Stimulated activated naive CD8-positive, alpha-beta T cell treated with anti-CD3 and anti-CD28 coated beads, Interleukin-15, amount 100 ng/mL, for 72 hours (primary cell): Measurements from ENCODE around the gene RDH5.
A peak's percentile ranks its signal among the peaks of the same experiment; 100 is the strongest.

ENCODE experiments used
- ATAC-seq: fragments of 150-1000 bp; cut with Tn5 transposase; 2 replicates; pipeline ENCODE4 v1.10.0; 2021; ENCODE audit warnings: mild to moderate bottlenecking, moderate library complexity
- DNase-seq, 2 donors: peaks; one replicate each; pipeline ENCODE4 v3.0.0; 2021 to 2022
- H3K27ac Mint-ChIP-seq, 2 donors: one replicate each; pipeline ENCODE4 v1.8.0; 2022; ENCODE audit warnings: mild to moderate bottlenecking in 2 of 2, mixed read lengths in 2 of 2, moderate library complexity in 2 of 2
- H3K27me3 Mint-ChIP-seq: one replicate; pipeline ENCODE4 v1.8.0; 2022; ENCODE audit warnings: mixed read lengths
- H3K4me1 Mint-ChIP-seq: one replicate; pipeline ENCODE4 v1.8.0; 2022; ENCODE audit warnings: mild to moderate bottlenecking, mixed read lengths
- H3K4me3 Mint-ChIP-seq, 2 donors: one replicate each; pipeline ENCODE4 v1.8.0; 2022; ENCODE audit warnings: mild to moderate bottlenecking in 2 of 2, mixed read lengths in 2 of 2, moderate library complexity in 1 of 2
- H3K9me3 Mint-ChIP-seq, 2 donors: one replicate each; pipeline ENCODE4 v1.8.0; 2022; ENCODE audit warnings: mixed read lengths in 2 of 2

RDH5 gene

GRCh38 chr12:55765736-55766290 lies 45.6 kb downstream of the RDH5 start:
- Mint-ChIP-seq H3K4me3 (no peak overlapping the region), H3K9me3 (no peaks in the 10 kb centered on the region), H3K4me1 (no peaks in the 10 kb centered on the region), H3K27ac (peak overlapping the region in 1 of 2 donors; percentile 23), H3K27me3 (no peaks in the 10 kb centered on the region)
- DNase-seq: no peak
- no peak for ATAC-seq

- no peak overlapping the region for H3K4me3 Mint-ChIP-seq
- no peak for DNase-seq
- H3K4me1 Mint-ChIP-seq: no peaks in the 10 kb centered on the region
- no peak for ATAC-seq
- H3K27ac Mint-ChIP-seq: no peak overlapping the region
- H3K9me3 Mint-ChIP-seq: no peaks in the 10 kb centered on the region
- no peaks in the 10 kb centered on the region for H3K27me3 Mint-ChIP-seq
These were observed 47.0 kb downstream of the RDH5 start for GRCh38 chr12:55767156-55767555.

- no peak overlapping the region for H3K27ac Mint-ChIP-seq
These were observed 51.5 kb downstream of the RDH5 start for GRCh38 chr12:55771736-55772135.

More at GRCh38 chr12:55771736-55772135, 51.5 kb downstream of the RDH5 start:
- Mint-ChIP-seq H3K4me3 (no peak overlapping the region), H3K27me3 (no peaks in the 10 kb centered on the region), H3K4me1 (no peaks in the 10 kb centered on the region), H3K9me3 (no peaks in the 10 kb centered on the region)
- DNase-seq (no peak), ATAC-seq (no peak)
